ENCODE results near the gene PEMT.

- TF ChIP-seq, protein P1, sequence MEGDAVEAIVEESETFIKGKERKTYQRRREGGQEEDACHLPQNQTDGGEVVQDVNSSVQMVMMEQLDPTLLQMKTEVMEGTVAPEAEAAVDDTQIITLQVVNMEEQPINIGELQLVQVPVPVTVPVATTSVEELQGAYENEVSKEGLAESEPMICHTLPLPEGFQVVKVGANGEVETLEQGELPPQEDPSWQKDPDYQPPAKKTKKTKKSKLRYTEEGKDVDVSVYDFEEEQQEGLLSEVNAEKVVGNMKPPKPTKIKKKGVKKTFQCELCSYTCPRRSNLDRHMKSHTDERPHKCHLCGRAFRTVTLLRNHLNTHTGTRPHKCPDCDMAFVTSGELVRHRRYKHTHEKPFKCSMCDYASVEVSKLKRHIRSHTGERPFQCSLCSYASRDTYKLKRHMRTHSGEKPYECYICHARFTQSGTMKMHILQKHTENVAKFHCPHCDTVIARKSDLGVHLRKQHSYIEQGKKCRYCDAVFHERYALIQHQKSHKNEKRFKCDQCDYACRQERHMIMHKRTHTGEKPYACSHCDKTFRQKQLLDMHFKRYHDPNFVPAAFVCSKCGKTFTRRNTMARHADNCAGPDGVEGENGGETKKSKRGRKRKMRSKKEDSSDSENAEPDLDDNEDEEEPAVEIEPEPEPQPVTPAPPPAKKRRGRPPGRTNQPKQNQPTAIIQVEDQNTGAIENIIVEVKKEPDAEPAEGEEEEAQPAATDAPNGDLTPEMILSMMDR (IDR thresholded peaks at IDR 0.05; ENCODE audit: insufficient read depth, low read length) = no peak
- TF ChIP-seq POLR2AphosphoS5 (IDR thresholded peaks at IDR 0.05; ENCODE audit: low read depth) (no peak), REST (IDR thresholded peaks at IDR 0.05; ENCODE audit: insufficient replicate concordance, low read depth) (no peak), SPI1 (IDR thresholded peaks at IDR 0.05; ENCODE audit: borderline replicate concordance, low read depth) (no peak)
Observed at GRCh38 chr17:17573912-17574311, 17.6 kb downstream of the PEMT start.
